Hippocampal formation (tissue), 2 donors: ENCODE data around the gene POLR2H.

Source experiments
- DNase-seq, 2 donors: peaks; one replicate each; lab custom pipeline; 2025; lab: John Stamatoyannopoulos, UW

POLR2H gene

GRCh38 chr3:184371570-184372018 is 10.1 kb downstream of the POLR2H start:
- peak; percentile 73 to 81 for DNase-seq

GRCh38 chr3:184372296-184372821 is 10.8 kb downstream of the POLR2H start:
- no peak for DNase-seq

- no peak for DNase-seq
Observed at GRCh38 chr3:184372911-184373310, 11.4 kb downstream of the POLR2H start.

- DNase-seq: no peak
Observed at GRCh38 chr3:184373422-184373821, 11.9 kb downstream of the POLR2H start.

GRCh38 chr3:184375747-184376461 is 14.4 kb downstream of the POLR2H start:
- DNase-seq: no peak

GRCh38 chr3:184377374-184377773 is 15.9 kb downstream of the POLR2H start:
- no peak for DNase-seq

- DNase-seq: no peak
Observed at GRCh38 chr3:184377882-184378445, 16.5 kb downstream of the POLR2H start, which contains the start of gene THPO. THPO (minus strand) TSS chr3:184378207; CDS start chr3:184376259, 1,948 bp downstream.

- DNase-seq: no peak
Observed at GRCh38 chr3:184378651-184379357, 17.3 kb downstream of the POLR2H start.

- DNase-seq: no peak
Observed at GRCh38 chr3:184379358-184380184, 18.1 kb downstream of the POLR2H start, which contains the start of gene CHRD. CHRD (plus strand) TSS chr3:184380054; CDS start chr3:184380319, 265 bp downstream.

- DNase-seq: peak; percentile 9 to 17
Observed at GRCh38 chr3:184380185-184380626, 18.7 kb downstream of the POLR2H start.

- no peak for DNase-seq
Observed at GRCh38 chr3:184380627-184381260, 19.2 kb downstream of the POLR2H start.

- DNase-seq: no peak
Observed at GRCh38 chr3:184381261-184382224, 20.0 kb downstream of the POLR2H start.

GRCh38 chr3:184382326-184383032 is 21.0 kb downstream of the POLR2H start:
- DNase-seq: no peak

- no peak for DNase-seq
Observed at GRCh38 chr3:184383033-184383740, 21.7 kb downstream of the POLR2H start.

GRCh38 chr3:184384342-184384741 is 22.8 kb downstream of the POLR2H start:
- DNase-seq: no peak

GRCh38 chr3:184384856-184385422 is 23.4 kb downstream of the POLR2H start:
- peak in 1 of 2 donors; percentile 23 for DNase-seq

- no peak for DNase-seq
Observed at GRCh38 chr3:184386047-184386806, 24.7 kb downstream of the POLR2H start.
